GM18499 (cell line): ENCODE data around the gene SPRYD3.
"Not testable (repeated sequence)": the region's sequence is repeated elsewhere in the genome, so short reads cannot be mapped to it uniquely, and the experiment has no call there.

Experiments used
- ATAC-seq: cut with Tn5 transposase; IDR thresholded peaks from one replicate; pipeline ENCODE4 v1.9.1; 2021; ENCODE audit warnings: moderate number of reproducible peaks; ENCODE audit not compliant: insufficient read depth, unreplicated experiment

Gene SPRYD3

GRCh38 chr12:53102883-53103807, 24.0 kb upstream of the SPRYD3 start, which contains the start of gene SOAT2:
TSS of gene SOAT2 (plus strand) at chr12:53103486. CDS start at chr12:53103578, 92 bp downstream.
- no peak for ATAC-seq

- no peak for ATAC-seq
Measured at GRCh38 chr12:53101931-53102781, 23.0 kb upstream of the SPRYD3 start.

GRCh38 chr12:53101266-53101665, 22.1 kb upstream of the SPRYD3 start:
- no peak for ATAC-seq

GRCh38 chr12:53100466-53101151, 21.4 kb upstream of the SPRYD3 start:
- ATAC-seq, result no peak

GRCh38 chr12:53099071-53099882, 20.1 kb upstream of the SPRYD3 start:
- ATAC-seq, result no peak

- ATAC-seq, result no peak
Measured at GRCh38 chr12:53098354-53098981, 19.3 kb upstream of the SPRYD3 start.

- ATAC-seq, result no peak
Measured at GRCh38 chr12:53097564-53098353, 18.6 kb upstream of the SPRYD3 start, which contains the start of gene IGFBP6. TSS of gene IGFBP6 (plus strand) at chr12:53097667. CDS start at chr12:53097718, 51 bp downstream.

GRCh38 chr12:53097207-53097563, 18.0 kb upstream of the SPRYD3 start:
- no peak for ATAC-seq

- ATAC-seq, result no peak
Measured at GRCh38 chr12:53096759-53097158, 17.6 kb upstream of the SPRYD3 start.

GRCh38 chr12:53096089-53096741, 17.0 kb upstream of the SPRYD3 start:
- no peak for ATAC-seq

GRCh38 chr12:53095596-53095895, 16.4 kb upstream of the SPRYD3 start:
- not testable (repeated sequence) for ATAC-seq

- not testable (repeated sequence) for ATAC-seq
Measured at GRCh38 chr12:53094796-53095595, 15.8 kb upstream of the SPRYD3 start.

GRCh38 chr12:53094394-53094787, 15.2 kb upstream of the SPRYD3 start:
- ATAC-seq, result no peak

- ATAC-seq, result no peak
Measured at GRCh38 chr12:53093777-53094393, 14.7 kb upstream of the SPRYD3 start.

- ATAC-seq, result no peak
Measured at GRCh38 chr12:53091756-53092155, 12.6 kb upstream of the SPRYD3 start.

GRCh38 chr12:53090554-53090953, 11.4 kb upstream of the SPRYD3 start:
- ATAC-seq, result no peak

GRCh38 chr12:53090105-53090504, 10.9 kb upstream of the SPRYD3 start:
- ATAC-seq, result no peak
